Measurements from ENCODE around the gene PDRG1.

DNA sequence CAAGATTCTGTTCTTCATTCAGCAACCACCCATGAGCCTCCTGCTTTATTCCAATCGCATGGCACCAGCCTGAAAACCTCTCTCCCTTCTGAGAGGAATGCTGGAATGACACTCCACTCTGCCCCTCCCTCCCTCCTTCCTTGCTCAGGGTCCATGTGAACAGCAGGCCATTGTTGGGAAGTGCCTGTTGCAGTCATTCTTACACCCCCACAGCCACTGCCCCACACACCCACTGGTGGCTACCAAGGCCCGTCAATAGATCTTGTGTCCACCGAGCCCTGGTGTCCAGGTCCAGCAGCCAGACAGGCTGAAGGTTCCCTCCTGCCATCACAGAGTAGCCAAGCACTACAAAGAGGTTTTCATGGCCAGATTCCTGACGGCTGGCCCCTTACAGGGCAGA is 6.5 kb downstream of the PDRG1 start:
- TF ChIP-seq, protein P1, sequence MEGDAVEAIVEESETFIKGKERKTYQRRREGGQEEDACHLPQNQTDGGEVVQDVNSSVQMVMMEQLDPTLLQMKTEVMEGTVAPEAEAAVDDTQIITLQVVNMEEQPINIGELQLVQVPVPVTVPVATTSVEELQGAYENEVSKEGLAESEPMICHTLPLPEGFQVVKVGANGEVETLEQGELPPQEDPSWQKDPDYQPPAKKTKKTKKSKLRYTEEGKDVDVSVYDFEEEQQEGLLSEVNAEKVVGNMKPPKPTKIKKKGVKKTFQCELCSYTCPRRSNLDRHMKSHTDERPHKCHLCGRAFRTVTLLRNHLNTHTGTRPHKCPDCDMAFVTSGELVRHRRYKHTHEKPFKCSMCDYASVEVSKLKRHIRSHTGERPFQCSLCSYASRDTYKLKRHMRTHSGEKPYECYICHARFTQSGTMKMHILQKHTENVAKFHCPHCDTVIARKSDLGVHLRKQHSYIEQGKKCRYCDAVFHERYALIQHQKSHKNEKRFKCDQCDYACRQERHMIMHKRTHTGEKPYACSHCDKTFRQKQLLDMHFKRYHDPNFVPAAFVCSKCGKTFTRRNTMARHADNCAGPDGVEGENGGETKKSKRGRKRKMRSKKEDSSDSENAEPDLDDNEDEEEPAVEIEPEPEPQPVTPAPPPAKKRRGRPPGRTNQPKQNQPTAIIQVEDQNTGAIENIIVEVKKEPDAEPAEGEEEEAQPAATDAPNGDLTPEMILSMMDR (IDR thresholded peaks at IDR 0.05), result no peak
- TF ChIP-seq POLR2A (IDR thresholded peaks at IDR 0.05), result no peak
